Stimulated activated CD8-positive, alpha-beta memory T cell treated with anti-CD3 and anti-CD28 coated beads, Interleukin-7, amount 100 ng/mL, for 48 hours (primary cell): ENCODE data around the gene RELL2.

Experiments used
- DNase-seq, 2 donors: peaks; one replicate each; pipeline ENCODE4 v3.0.0-alpha.2; 2020; ENCODE audit warnings: low read depth in 1 of 2; ENCODE audit errors: extremely low read depth in 1 of 2

RELL2 gene

GRCh38 chr5:141672841-141673813, 36.3 kb downstream of the RELL2 start:
- DNase-seq: no peak

- no peak for DNase-seq
Observed at GRCh38 chr5:141674747-141675146, 38.0 kb downstream of the RELL2 start.

GRCh38 chr5:141675672-141676071, 38.9 kb downstream of the RELL2 start:
- DNase-seq: no peak

DNA sequence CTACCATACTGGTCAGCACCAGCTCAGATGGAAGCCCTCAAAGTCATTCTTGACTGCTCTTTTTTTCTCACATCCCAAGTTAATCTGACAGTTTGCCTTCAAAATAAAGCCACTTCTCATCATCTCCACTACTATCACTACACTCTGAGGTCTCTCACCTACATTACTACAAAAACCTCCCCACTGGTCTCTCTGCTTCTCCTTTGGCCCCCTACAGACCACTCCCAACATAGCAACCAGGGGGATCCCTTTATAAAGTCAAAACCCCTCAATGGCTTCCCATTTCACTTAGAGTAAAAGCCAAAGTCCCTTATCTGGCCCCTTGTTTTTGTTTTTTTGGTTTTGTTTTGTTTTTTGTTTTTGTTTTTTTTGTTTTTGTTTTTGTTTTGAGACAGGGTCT, 40.6 kb downstream of the RELL2 start:
- no peak for DNase-seq

DNA sequence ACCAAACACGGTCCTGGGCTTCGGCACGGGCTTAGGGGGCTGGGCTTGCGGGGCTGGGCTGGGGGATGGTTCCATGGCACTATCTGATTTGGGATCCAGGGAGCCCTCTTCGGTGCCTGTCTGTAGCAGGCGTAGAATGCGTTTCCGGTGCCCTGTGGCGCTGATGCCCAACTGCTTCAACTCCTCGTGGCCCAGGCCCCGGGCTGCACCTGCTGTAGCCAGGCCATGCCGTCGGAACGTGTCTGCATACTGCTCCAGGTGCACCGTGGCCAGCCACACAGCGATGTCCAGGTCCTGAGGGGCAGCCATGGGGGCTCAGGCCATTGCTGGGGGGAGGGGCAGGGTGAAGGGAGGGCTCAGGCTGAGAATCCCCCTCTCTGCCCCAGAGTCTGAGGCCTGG, 43.4 kb downstream of the RELL2 start:
- DNase-seq: no peak

- DNase-seq: no peak
Observed at GRCh38 chr5:141680751-141681201, 44.0 kb downstream of the RELL2 start.

DNA sequence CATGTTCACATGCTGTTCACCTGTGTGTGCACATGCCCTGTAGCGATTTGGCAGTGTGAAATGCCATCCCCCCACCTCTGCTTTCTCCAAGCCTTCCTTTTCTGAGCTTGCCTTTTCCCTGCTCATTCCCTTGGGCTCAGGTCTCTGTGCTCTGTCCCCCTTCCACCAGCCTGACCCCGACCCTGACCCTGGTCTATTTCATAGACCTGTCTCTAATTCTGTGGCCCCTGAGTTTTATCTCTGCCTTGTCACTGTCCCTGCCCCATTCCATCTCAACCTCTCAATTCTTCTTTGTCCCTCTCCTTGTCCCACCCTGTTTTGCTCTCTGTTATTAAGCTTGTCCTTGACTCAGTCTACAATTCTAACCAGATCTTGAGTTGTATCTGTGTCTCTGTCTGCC, 44.5 kb downstream of the RELL2 start:
- no peak for DNase-seq

GRCh38 chr5:141681695-141682641, 45.2 kb downstream of the RELL2 start, which contains the start of gene ARAP3:
Gene ARAP3, minus strand, starts transcription at chr5:141682230. Its CDS starts 1,744 bp downstream, at chr5:141680486.
- no peak for DNase-seq

- no peak for DNase-seq
Observed at GRCh38 chr5:141683596-141684141, 46.9 kb downstream of the RELL2 start.

DNA sequence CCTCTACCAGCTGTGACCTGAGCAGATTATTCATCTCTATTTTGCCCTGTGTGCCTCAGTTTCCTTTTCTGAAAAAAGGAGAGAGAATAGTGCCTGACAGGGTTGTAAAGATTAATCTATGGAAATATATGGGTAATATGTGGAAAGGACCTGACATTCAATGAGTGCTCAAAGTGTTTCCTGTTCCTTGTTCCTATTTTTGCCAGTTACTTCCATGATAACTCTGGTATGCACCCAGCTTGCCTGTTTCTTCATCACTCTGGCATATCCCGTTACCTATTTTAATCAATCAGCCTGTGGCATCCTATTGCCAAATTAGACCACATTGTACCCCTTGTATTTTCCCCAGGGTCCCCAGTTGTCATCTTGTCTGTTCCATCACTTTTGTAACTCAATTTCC, 48.8 kb downstream of the RELL2 start:
- no peak for DNase-seq

DNA sequence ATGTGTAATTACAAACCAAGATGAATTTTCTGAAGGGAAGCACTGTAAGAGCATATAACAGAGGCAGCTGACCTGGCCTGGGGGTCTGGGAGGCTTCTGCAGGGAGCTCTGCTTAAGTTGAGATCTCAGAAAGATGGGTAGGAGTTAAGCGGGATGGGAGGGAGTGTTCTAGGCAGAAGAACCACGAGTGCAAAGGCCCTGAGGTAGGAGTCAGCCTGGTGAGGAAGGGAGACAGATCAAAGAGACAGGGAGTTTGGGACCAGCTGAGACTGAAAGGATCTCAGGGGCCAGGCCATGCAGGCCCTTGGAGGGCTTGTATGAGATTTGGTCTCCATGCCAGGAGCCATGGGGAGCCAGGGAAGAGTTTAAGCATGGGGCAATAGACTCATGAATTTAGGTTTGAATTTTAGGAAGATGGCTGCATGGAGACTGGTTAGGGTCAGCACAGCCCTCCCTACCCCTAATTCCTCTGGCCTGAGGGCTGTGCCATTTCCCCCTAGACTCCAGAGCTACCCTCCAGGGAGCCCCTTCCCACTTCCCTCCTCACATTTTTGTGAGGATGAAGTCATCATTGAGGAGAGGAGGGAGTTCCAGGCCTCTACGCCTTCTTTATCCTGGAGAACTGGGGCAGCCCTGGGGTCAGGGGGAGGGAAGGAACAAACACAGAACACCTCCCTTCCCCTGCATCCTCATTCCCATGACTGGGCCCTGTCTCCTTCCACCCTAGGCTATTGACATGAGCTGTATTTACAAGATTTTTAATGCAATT, 50.0 kb downstream of the RELL2 start:
- no peak for DNase-seq
